ENCODE measurements around the gene CHN1. TPM values are rescaled to one million over a fixed set of nuclear protein-coding genes. Genes with fewer than 3 reads are reported as not detected.

Gene CHN1
- total and polyA plus RNA-seq, 7 experiments from 2014 or later, result 0.81 to 3.5 (median 1.4) TPM

DNA sequence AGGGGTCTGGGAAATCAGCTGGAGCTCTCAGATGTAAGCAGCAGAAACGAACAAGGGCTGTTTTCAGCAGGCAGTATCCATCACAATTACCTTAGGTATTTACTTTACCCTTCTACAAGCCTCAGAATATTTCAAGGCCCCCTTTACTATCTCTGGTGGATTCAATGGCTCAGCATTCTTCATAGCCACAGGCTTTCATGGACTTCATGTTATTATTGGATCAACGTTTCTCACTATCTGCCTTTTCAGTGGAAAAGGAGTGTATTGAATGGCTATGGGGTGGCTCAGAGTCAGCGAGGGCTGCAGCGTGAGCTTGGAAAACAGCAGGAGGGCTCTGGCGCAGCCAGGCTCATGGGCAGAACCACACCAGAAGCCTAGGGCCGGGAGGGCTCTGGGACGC, 224.3 kb downstream of the CHN1 start:
- H3K27me3 Mint-ChIP-seq, result no peaks in the 10 kb centered on the region
- H3K36me3 Mint-ChIP-seq, result peaks cover 0 to 2% (median 0%) of the 10 kb centered on the region in 5 donors
- H3K4me3 Mint-ChIP-seq, result no peak overlapping the region
- H3K9me3 ChIP-seq (ENCODE audit: control insufficient read depth in 2 of 3, low read length in 3 of 3), result no peaks in the 10 kb centered on the region
- H3K4me1 Mint-ChIP-seq, result peaks cover 33 to 50% (median 44%) of the 10 kb centered on the region in 7 donors
- H3K4me1 ChIP-seq (ENCODE audit: control insufficient read depth in 2 of 2, insufficient read depth in 2 of 2, low read length in 2 of 2), result peaks cover 28 to 37% of the 10 kb centered on the region in 2 donors
- intact Hi-C loops (cut with micrococcal nuclease), result no loop called here
- no peak for DNase-seq
- H3K4me3 ChIP-seq (ENCODE audit: low read length), result no peak overlapping the region
- H3K9me3 Mint-ChIP-seq, result no peaks in the 10 kb centered on the region
- POLR2A ChIA-PET, result no interaction called here
- CTCF ChIA-PET, result interaction anchor here (0.9 kb wide), 1 partner anchor 80 kb away, joined by 3 read pairs; no protein-coding TSS in a partner anchor
- H3K36me3 ChIP-seq (ENCODE audit: control insufficient read depth in 2 of 3, insufficient read depth in 3 of 3, low read length in 3 of 3), result no peaks in the 10 kb centered on the region
- peak overlapping the region in 7 of 9 donors; percentile 21 to 97 (median 92) for H3K27ac Mint-ChIP-seq
- no peaks in the 10 kb centered on the region for H3K27me3 ChIP-seq (ENCODE audit: control insufficient read depth in 2 of 2, insufficient read depth in 2 of 2, low read length in 2 of 2)
- ATAC-seq, result no peak
- no peak overlapping the region for H3K27ac ChIP-seq (ENCODE audit: low read depth, low read length)

- H3K4me1 Mint-ChIP-seq, result peaks cover 34 to 54% (median 49%) of the 10 kb centered on the region in 7 donors
- POLR2A ChIA-PET, result no interaction called here
- H3K9me3 Mint-ChIP-seq, result no peaks in the 10 kb centered on the region
- peak overlapping the region in 8 of 9 donors; percentile 26 to 97 (median 84) for H3K27ac Mint-ChIP-seq
- Histone ChIP-seq H3K27ac (ENCODE audit: low read depth, low read length) (no peak overlapping the region), H3K36me3 (ENCODE audit: control insufficient read depth in 2 of 3, insufficient read depth in 3 of 3, low read length in 3 of 3) (no peaks in the 10 kb centered on the region), H3K4me1 (ENCODE audit: control insufficient read depth in 2 of 2, insufficient read depth in 2 of 2, low read length in 2 of 2) (peaks cover 28 to 39% of the 10 kb centered on the region in 2 donors), H3K4me3 (ENCODE audit: low read length) (no peak overlapping the region), H3K9me3 (ENCODE audit: control insufficient read depth in 2 of 3, low read length in 3 of 3) (no peaks in the 10 kb centered on the region), H3K27me3 (ENCODE audit: control insufficient read depth in 2 of 2, insufficient read depth in 2 of 2, low read length in 2 of 2) (no peaks in the 10 kb centered on the region)
- H3K36me3 Mint-ChIP-seq, result peaks cover 0 to 2% (median 0%) of the 10 kb centered on the region in 5 donors
- intact Hi-C loops (cut with micrococcal nuclease), result no loop called here
- H3K4me3 Mint-ChIP-seq, result no peak overlapping the region
- no peaks in the 10 kb centered on the region for H3K27me3 Mint-ChIP-seq
- DNase-seq (no peak), ATAC-seq (no peak)
- CTCF ChIA-PET, result interaction anchor here (0.8 kb wide), 1 partner anchor 31 kb away, joined by 3 read pairs; no protein-coding TSS in a partner anchor
Measured at GRCh38 chr2:174780191-174780840, 224.9 kb downstream of the CHN1 start.

DNA sequence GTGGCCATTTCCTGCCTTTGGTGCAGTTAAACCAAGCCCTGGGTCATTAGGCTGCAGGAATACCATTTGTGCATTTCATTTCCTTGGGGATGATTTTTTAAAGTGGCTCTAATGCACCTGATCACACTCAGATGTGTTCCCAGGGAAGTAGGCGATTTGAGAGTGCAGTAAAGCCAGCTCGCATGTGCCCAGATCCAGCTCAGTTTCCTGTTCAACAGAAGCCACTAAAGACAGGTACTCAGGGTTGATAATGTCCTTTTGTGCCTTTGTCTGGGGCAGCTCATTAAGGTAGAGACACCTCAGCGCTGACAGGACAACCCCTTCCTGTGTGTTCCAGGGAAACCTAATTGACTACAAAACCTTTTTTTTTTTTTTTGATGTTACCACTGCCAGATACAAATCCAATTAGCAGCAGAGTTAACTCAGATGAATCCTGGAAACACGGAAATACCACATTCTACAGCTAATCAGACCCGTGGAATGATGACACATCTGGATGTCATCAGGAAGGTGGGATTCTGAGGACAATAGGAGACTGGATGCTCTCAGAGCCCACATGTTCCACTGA, 225.7 kb downstream of the CHN1 start:
- H3K9me3 Mint-ChIP-seq, result no peaks in the 10 kb centered on the region
- intact Hi-C loops (cut with micrococcal nuclease), result loop anchor here (2.0 to 5.0 kb wide), 5 partner anchors 183 to 1223 kb away; partner anchors contain the start of genes ATF2 (in 1 of the 2), GPR155 (in 1 of the 2), LNPK (in 1 of the 2) and WIPF1 (in 1 of the 2)
- peaks cover 28 to 39% of the 10 kb centered on the region in 2 donors for H3K4me1 ChIP-seq (ENCODE audit: control insufficient read depth in 2 of 2, insufficient read depth in 2 of 2, low read length in 2 of 2)
- H3K9me3 ChIP-seq (ENCODE audit: control insufficient read depth in 2 of 3, low read length in 3 of 3), result no peaks in the 10 kb centered on the region
- H3K4me3 ChIP-seq (ENCODE audit: low read length), result no peak overlapping the region
- CTCF ChIA-PET, result interaction anchor here (0.7 to 0.8 kb wide), 2 partner anchors 31 to 909 kb away, joined by 3 to 6 read pairs; no protein-coding TSS in a partner anchor
- peak overlapping the region; percentile 55 to 97 (median 95) for H3K27ac Mint-ChIP-seq
- H3K36me3 Mint-ChIP-seq, result peaks cover 0 to 2% (median 0%) of the 10 kb centered on the region in 5 donors
- H3K27me3 Mint-ChIP-seq, result no peaks in the 10 kb centered on the region
- POLR2A ChIA-PET, result interaction anchor here (0.7 kb wide), 1 partner anchor 350 kb away, joined by 5 read pairs; no protein-coding TSS in a partner anchor
- H3K27ac ChIP-seq (ENCODE audit: low read depth, low read length), result peak overlapping the region; percentile 61
- ATAC-seq, result no peak
- H3K27me3 ChIP-seq (ENCODE audit: control insufficient read depth in 2 of 2, insufficient read depth in 2 of 2, low read length in 2 of 2), result no peaks in the 10 kb centered on the region
- H3K4me1 Mint-ChIP-seq, result peaks cover 34 to 60% (median 50%) of the 10 kb centered on the region in 7 donors
- DNase-seq, result peak in 2 of 9 donors; percentile 15 to 24
- peak overlapping the region in 9 of 10 donors; percentile 11 to 84 (median 72) for H3K4me3 Mint-ChIP-seq
- H3K36me3 ChIP-seq (ENCODE audit: control insufficient read depth in 2 of 3, insufficient read depth in 3 of 3, low read length in 3 of 3), result no peaks in the 10 kb centered on the region

GRCh38 chr2:174778085-174778981, 226.8 kb downstream of the CHN1 start:
- H3K27me3 ChIP-seq (ENCODE audit: control insufficient read depth in 2 of 2, insufficient read depth in 2 of 2, low read length in 2 of 2), result no peaks in the 10 kb centered on the region
- intact Hi-C loops (cut with micrococcal nuclease), result loop anchor here (1.0 to 5.0 kb wide), 10 partner anchors 10 to 1224 kb away; partner anchors contain the start of genes ATF2 (in 2 of the 2), GPR155 (in 2 of the 2), LNPK (in 1 of the 2) and WIPF1 (in 1 of the 2)
- H3K36me3 ChIP-seq (ENCODE audit: control insufficient read depth in 2 of 3, insufficient read depth in 3 of 3, low read length in 3 of 3), result no peaks in the 10 kb centered on the region
- H3K4me3 ChIP-seq (ENCODE audit: low read length), result peak overlapping the region; percentile 3
- DNase-seq, result peak; percentile 51 to 93 (median 91)
- POLR2A ChIA-PET, result interaction anchor here (0.7 to 1.1 kb wide), 2 partner anchors 144 to 328 kb away, joined by 3 to 4 read pairs; no protein-coding TSS in a partner anchor
- peaks cover 34 to 60% (median 46%) of the 10 kb centered on the region in 7 donors for H3K4me1 Mint-ChIP-seq
- peak overlapping the region; percentile 53 to 84 (median 72) for H3K4me3 Mint-ChIP-seq
- H3K27ac Mint-ChIP-seq, result peak overlapping the region; percentile 55 to 97 (median 95)
- peak; percentile 93 for ATAC-seq
- no peaks in the 10 kb centered on the region for H3K27me3 Mint-ChIP-seq
- peaks cover 28 to 39% of the 10 kb centered on the region in 2 donors for H3K4me1 ChIP-seq (ENCODE audit: control insufficient read depth in 2 of 2, insufficient read depth in 2 of 2, low read length in 2 of 2)
- CTCF ChIA-PET, result interaction anchor here (0.8 kb wide), 1 partner anchor 499 kb away, joined by 4 read pairs; no protein-coding TSS in a partner anchor
- peaks cover 0 to 2% (median 0%) of the 10 kb centered on the region in 5 donors for H3K36me3 Mint-ChIP-seq
- H3K27ac ChIP-seq (ENCODE audit: low read depth, low read length), result peak overlapping the region; percentile 61
- no peaks in the 10 kb centered on the region for H3K9me3 Mint-ChIP-seq
- no peaks in the 10 kb centered on the region for H3K9me3 ChIP-seq (ENCODE audit: control insufficient read depth in 2 of 3, low read length in 3 of 3)

GRCh38 chr2:174777347-174778084, 227.7 kb downstream of the CHN1 start:
- DNase-seq, result no peak
- POLR2A ChIA-PET, result interaction anchor here (0.6 to 1.1 kb wide), 3 partner anchors 12 to 327 kb away, joined by 3 to 4 read pairs (median 3); no protein-coding TSS in a partner anchor
- Histone ChIP-seq H3K4me3 (ENCODE audit: low read length) (peak overlapping the region; percentile 3), H3K4me1 (ENCODE audit: control insufficient read depth in 2 of 2, insufficient read depth in 2 of 2, low read length in 2 of 2) (peaks cover 28 to 39% of the 10 kb centered on the region in 2 donors), H3K27me3 (ENCODE audit: control insufficient read depth in 2 of 2, insufficient read depth in 2 of 2, low read length in 2 of 2) (no peaks in the 10 kb centered on the region), H3K9me3 (ENCODE audit: control insufficient read depth in 2 of 3, low read length in 3 of 3) (no peaks in the 10 kb centered on the region), H3K27ac (ENCODE audit: low read depth, low read length) (no peak overlapping the region), H3K36me3 (ENCODE audit: control insufficient read depth in 2 of 3, insufficient read depth in 3 of 3, low read length in 3 of 3) (no peaks in the 10 kb centered on the region)
- H3K27me3 Mint-ChIP-seq, result peaks cover 0 to 2% (median 0%) of the 10 kb centered on the region in 5 donors
- intact Hi-C loops (cut with micrococcal nuclease), result loop anchor here (1.0 to 5.0 kb wide), 10 partner anchors 11 to 1225 kb away; partner anchors contain the start of genes ATF2 (in 2 of the 2), GPR155 (in 2 of the 2), LNPK (in 1 of the 2) and WIPF1 (in 1 of the 2)
- H3K4me1 Mint-ChIP-seq, result peaks cover 32 to 60% (median 50%) of the 10 kb centered on the region in 7 donors
- no peak for ATAC-seq
- peak overlapping the region; percentile 26 to 84 (median 68) for H3K4me3 Mint-ChIP-seq
- CTCF ChIA-PET, result interaction anchor here (0.6 to 0.8 kb wide), 2 partner anchors 21 to 500 kb away, joined by 3 to 4 read pairs; no protein-coding TSS in a partner anchor
- peak overlapping the region; percentile 55 to 97 (median 95) for H3K27ac Mint-ChIP-seq
- peaks cover 0 to 3% (median 0%) of the 10 kb centered on the region in 5 donors for H3K36me3 Mint-ChIP-seq
- no peaks in the 10 kb centered on the region for H3K9me3 Mint-ChIP-seq

Data from naive thymus-derived CD4-positive, alpha-beta T cell (primary cell).